HG02588 (cell line): ENCODE data around the gene JADE3.

ENCODE experiments used
- ATAC-seq: cut with Tn5 transposase; IDR thresholded peaks from one replicate; pipeline ENCODE4 v1.9.1; 2021; ENCODE audit warnings: mild to moderate bottlenecking, moderate library complexity; ENCODE audit not compliant: unreplicated experiment

JADE3 gene

GRCh38 chrX:46912098-46912602, at the start of gene JADE3:
Gene JADE3 (plus strand): TSS chrX:46912421. CDS start chrX:46984895, 72,474 bp downstream.
- peak; percentile 57 for ATAC-seq

GRCh38 chrX:46863072-46863471, 49.1 kb upstream of the JADE3 start:
- no peak for ATAC-seq

GRCh38 chrX:46864606-46865005, 47.6 kb upstream of the JADE3 start:
- ATAC-seq, result no peak

- ATAC-seq, result no peak
Observed at GRCh38 chrX:46865281-46865680, 46.9 kb upstream of the JADE3 start.

- ATAC-seq, result no peak
Observed at GRCh38 chrX:46866726-46867125, 45.5 kb upstream of the JADE3 start.

GRCh38 chrX:46873746-46874145, 38.5 kb upstream of the JADE3 start:
- ATAC-seq, result no peak

- no peak for ATAC-seq
Observed at GRCh38 chrX:46876901-46877300, 35.3 kb upstream of the JADE3 start.

- no peak for ATAC-seq
Observed at GRCh38 chrX:46882266-46882665, 30.0 kb upstream of the JADE3 start.

GRCh38 chrX:46884799-46885198, 27.4 kb upstream of the JADE3 start:
- ATAC-seq, result no peak

GRCh38 chrX:46898207-46898606, 14.0 kb upstream of the JADE3 start:
- ATAC-seq, result no peak

GRCh38 chrX:46903458-46904242, 8.6 kb upstream of the JADE3 start:
- ATAC-seq, result peak; percentile 94

GRCh38 chrX:46904626-46905025, 7.6 kb upstream of the JADE3 start:
- ATAC-seq, result no peak

- ATAC-seq, result no peak
Observed at GRCh38 chrX:46910415-46910814, 1.8 kb upstream of the JADE3 start.

GRCh38 chrX:46912603-46913491, 626 bp downstream of the JADE3 start:
- ATAC-seq, result peak; percentile 46

- no peak for ATAC-seq
Observed at GRCh38 chrX:46913667-46914066, 1.4 kb downstream of the JADE3 start.

- no peak for ATAC-seq
Observed at GRCh38 chrX:46916273-46916672, 4.1 kb downstream of the JADE3 start.

- ATAC-seq, result no peak
Observed at GRCh38 chrX:46917622-46918021, 5.4 kb downstream of the JADE3 start.

- no peak for ATAC-seq
Observed at GRCh38 chrX:46918434-46918833, 6.2 kb downstream of the JADE3 start.

- no peak for ATAC-seq
Observed at GRCh38 chrX:46920235-46920634, 8.0 kb downstream of the JADE3 start.

- ATAC-seq, result no peak
Observed at GRCh38 chrX:46922611-46923010, 10.4 kb downstream of the JADE3 start.

GRCh38 chrX:46927718-46928117, 15.5 kb downstream of the JADE3 start:
- ATAC-seq, result no peak
